GM23338 (cell line): ENCODE data around the gene GABPA. TPM values are rescaled to one million over a fixed set of nuclear protein-coding genes. Genes with fewer than 3 reads are reported as not detected.

Source experiments
- ATAC-seq: fragments of 200-7000 bp; cut with Tn5 transposase; 3 replicates; pipeline ENCODE4 v1.9.1; 2020
- DNase-seq: peaks from one replicate; pipeline ENCODE4 v3.0.0-alpha.2; 2015; ENCODE audit warnings: low spot score
- H2AFZ ChIP-seq: fragments of 200-600 bp; sonication (generic); 2 replicates; pipeline ENCODE4 v1.8.0; 2016; ENCODE audit warnings: antibody characterized with exemption, mild to moderate bottlenecking, moderate library complexity
- H3F3A ChIP-seq: fragments of 200-600 bp; sonication (generic); replicated peaks from 2 replicates; pipeline ENCODE4 v1.8.0; 2017; ENCODE audit warnings: antibody characterized with exemption, mixed run types, low read depth
- H3K27ac ChIP-seq: fragments of 200-600 bp; sonication (generic); 2 replicates; pipeline ENCODE4 v1.6.1; 2016; ENCODE audit warnings: low read depth
- H3K27me3 ChIP-seq: fragments of 200-600 bp; sonication (generic); 2 replicates; pipeline ENCODE4 v1.8.0; 2016; ENCODE audit warnings: mild to moderate bottlenecking, mixed run types, moderate library complexity; ENCODE audit not compliant: insufficient read depth
- H3K36me3 ChIP-seq: fragments of 200-600 bp; sonication (generic); 2 replicates; pipeline ENCODE4 v1.8.0; 2016; ENCODE audit warnings: mild to moderate bottlenecking; ENCODE audit not compliant: insufficient read depth
- H3K4me1 ChIP-seq: fragments of 200-600 bp; sonication (generic); 2 replicates; pipeline ENCODE4 v1.8.0; 2016; ENCODE audit warnings: mild to moderate bottlenecking, moderate library complexity; ENCODE audit not compliant: insufficient read depth
- H3K4me2 ChIP-seq: fragments of 200-600 bp; sonication (generic); 2 replicates; pipeline ENCODE4 v1.7.1; 2017; ENCODE audit warnings: mixed run types
- H3K4me3 ChIP-seq: fragments of 200-600 bp; sonication (generic); 2 replicates; pipeline ENCODE4 v1.6.1; 2016; ENCODE audit warnings: mixed run types
- H3K79me2 ChIP-seq: fragments of 200-600 bp; sonication (generic); replicated peaks from 2 replicates; pipeline ENCODE4 v1.8.0; 2017; ENCODE audit warnings: mild to moderate bottlenecking; ENCODE audit not compliant: insufficient read depth
- H3K9me2 ChIP-seq: fragments of 200-600 bp; sonication (generic); 2 replicates; pipeline ENCODE4 v1.8.0; 2017; ENCODE audit not compliant: insufficient read depth
- H4K20me1 ChIP-seq: fragments of 200-600 bp; sonication (generic); replicated peaks from 2 replicates; pipeline ENCODE4 v1.8.0; 2017; ENCODE audit warnings: mild to moderate bottlenecking; ENCODE audit not compliant: insufficient read depth
- H3K27ac Mint-ChIP-seq: 2 replicates; pipeline ENCODE4 v1.8.0; 2020; ENCODE audit warnings: inconsistent platforms, mild to moderate bottlenecking, moderate library complexity, mixed read lengths
- H3K27me3 Mint-ChIP-seq: 3 replicates; pipeline ENCODE4 v1.8.0; 2022; ENCODE audit warnings: low read depth, mild to moderate bottlenecking, moderate library complexity, mixed read lengths, inconsistent platforms; ENCODE audit not compliant: insufficient read depth, poor library complexity
- H3K36me3 Mint-ChIP-seq: 3 replicates; pipeline ENCODE4 v1.8.0; 2021; ENCODE audit warnings: low read depth, mild to moderate bottlenecking, inconsistent platforms, moderate library complexity, mixed read lengths
- H3K4me1 Mint-ChIP-seq: 3 replicates; pipeline ENCODE4 v1.8.0; 2020; ENCODE audit warnings: mild to moderate bottlenecking, inconsistent platforms, mixed read lengths
- H3K4me3 Mint-ChIP-seq: 3 replicates; pipeline ENCODE4 v1.8.0; 2021; ENCODE audit warnings: moderate library complexity, mild to moderate bottlenecking, inconsistent platforms, mixed read lengths
- H3K9me3 Mint-ChIP-seq: 3 replicates; pipeline ENCODE4 v1.8.0; 2020; ENCODE audit warnings: moderate library complexity, mild to moderate bottlenecking, inconsistent platforms, mixed read lengths
- CREB1 ChIP-seq: fragments of 250-450 bp; sonication (Bioruptor Pico); IDR thresholded peaks from 2 replicates; pipeline ENCODE4 v1.5.0; 2020; ENCODE audit warnings: low read depth, mild to moderate bottlenecking, moderate library complexity
- EZH2 ChIP-seq: fragments of 200-600 bp; sonication (generic); IDR thresholded peaks from one replicate; pipeline ENCODE4 v1.8.0; 2017; ENCODE audit warnings: antibody characterized with exemption, mild to moderate bottlenecking, low read depth; ENCODE audit not compliant: unreplicated experiment
- EZH2phosphoT487 ChIP-seq: fragments of 200-600 bp; sonication (generic); IDR thresholded peaks from one replicate; pipeline ENCODE4 v1.8.1; 2018; ENCODE audit warnings: antibody characterized with exemption; ENCODE audit not compliant: unreplicated experiment
- JUNB ChIP-seq: IDR thresholded peaks from one replicate; pipeline ENCODE4 v1.6.1; 2016; ENCODE audit warnings: antibody characterized with exemption; ENCODE audit not compliant: unreplicated experiment
- NANOG ChIP-seq: IDR thresholded peaks from 2 replicates; pipeline ENCODE4 v1.6.1; 2016; ENCODE audit warnings: antibody characterized with exemption, borderline replicate concordance
- POLR2AphosphoS5 ChIP-seq: IDR thresholded peaks from 2 replicates; pipeline ENCODE4 v1.6.1; 2016; ENCODE audit warnings: antibody characterized with exemption, low read depth
- STAT1 ChIP-seq: IDR thresholded peaks from one replicate; pipeline ENCODE4 v1.6.1; 2016; ENCODE audit warnings: antibody characterized with exemption; ENCODE audit not compliant: unreplicated experiment
- ZNF114 ChIP-seq: fragments of 250-450 bp; sonication (Bioruptor Pico); IDR thresholded peaks from 2 replicates; pipeline ENCODE4 v1.5.0; 2020; ENCODE audit warnings: mild to moderate bottlenecking, moderate library complexity
- ZNF331 ChIP-seq: fragments of 250-450 bp; sonication (Bioruptor Pico); IDR thresholded peaks from 2 replicates; pipeline ENCODE4 v1.5.0; 2020; ENCODE audit warnings: low read depth, mild to moderate bottlenecking, moderate library complexity
- polyA plus RNA-seq: library from polyadenylated mRNA; unstranded; fragments of >200 nt; fragmentation: Nextera tagmentation; extraction: Ambion mirVana; gene quantifications from 2 replicates; pipeline ENCODE4 v1.2.1, GENCODE V29; 2016
- total RNA-seq: library from RNA; depleted of rRNA; stranded (reverse); fragments of >200 nt; shearing (Covaris generic); gene quantifications from 2 replicates; pipeline ENCODE4 v1.2.3, GENCODE V29; 2014
- TF ChIP-seq, protein P1 (sequence below), 2 experiments: fragments of 200-600 bp in 1 of 2; sonication (generic) in 1 of 2; conservative IDR thresholded peaks; 2 replicates each; pipeline versions ENCODE4 v1.5.1 to v1.6.1; 2016 to 2017; ENCODE audit warnings: antibody characterized with exemption in 2 of 2, low read depth in 2 of 2, mild to moderate bottlenecking in 2 of 2, moderate library complexity in 1 of 2
- TF ChIP-seq, protein P2 (sequence below): IDR thresholded peaks from 2 replicates; pipeline ENCODE4 v1.6.1; 2016; ENCODE audit warnings: antibody characterized with exemption
- TF ChIP-seq, protein P3 (sequence below): IDR thresholded peaks from one replicate; pipeline ENCODE4 v1.6.1; 2018; ENCODE audit warnings: antibody characterized with exemption; ENCODE audit not compliant: unreplicated experiment

The GABPA gene
- total and polyA plus RNA-seq, 2 experiments from 2014 or later, result 8.5 to 28.6 TPM

DNA sequence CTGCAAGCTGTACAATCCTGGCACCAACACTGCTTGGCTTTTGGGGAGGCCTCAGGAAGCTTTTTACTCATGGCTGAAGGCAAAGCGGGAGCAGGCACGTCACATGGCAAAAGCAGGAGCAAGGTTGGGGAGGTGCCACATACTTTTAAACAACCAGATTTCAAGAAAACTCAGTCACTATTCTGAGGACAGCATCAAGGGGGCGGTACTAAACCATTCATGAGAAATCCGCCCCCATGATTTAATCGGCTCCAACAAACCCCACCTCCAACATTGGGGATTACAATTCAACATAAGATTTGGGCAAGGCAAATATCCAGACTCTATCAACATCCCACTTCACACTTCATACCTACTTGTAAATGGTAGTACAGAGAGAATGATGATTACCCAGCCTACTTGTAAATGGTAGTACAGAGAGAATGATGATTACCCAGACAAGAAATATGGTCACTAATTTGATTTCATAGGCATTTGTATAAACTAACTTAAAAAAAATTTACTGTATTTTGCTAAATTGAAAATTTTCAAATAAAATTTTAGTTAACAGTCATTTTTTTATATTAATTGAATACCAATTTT, 25.0 kb upstream of the GABPA start:
- Mint-ChIP-seq H3K27me3 (no peaks in the 10 kb centered on the region), H3K4me3 (no peak overlapping the region), H3K36me3 (no peaks in the 10 kb centered on the region), H3K9me3 (no peaks in the 10 kb centered on the region), H3K4me1 (peaks cover 2% of the 10 kb centered on the region; the same call in 1 of the 3 replicates), H3K27ac (peak overlapping the region; percentile 80)
- Histone ChIP-seq H3K9me2 (no peaks in the 10 kb centered on the region), H3K27ac (no peak overlapping the region), H3F3A (no peaks in the 10 kb centered on the region), H3K4me1 (no peaks in the 10 kb centered on the region), H3K27me3 (no peaks in the 10 kb centered on the region), H4K20me1 (no peaks in the 10 kb centered on the region), H3K4me3 (no peak overlapping the region), H3K79me2 (no peaks in the 10 kb centered on the region), H2AFZ (no peak overlapping the region), H3K36me3 (no peaks in the 10 kb centered on the region), H3K4me2 (no peak overlapping the region)
- TF ChIP-seq, protein P1, sequence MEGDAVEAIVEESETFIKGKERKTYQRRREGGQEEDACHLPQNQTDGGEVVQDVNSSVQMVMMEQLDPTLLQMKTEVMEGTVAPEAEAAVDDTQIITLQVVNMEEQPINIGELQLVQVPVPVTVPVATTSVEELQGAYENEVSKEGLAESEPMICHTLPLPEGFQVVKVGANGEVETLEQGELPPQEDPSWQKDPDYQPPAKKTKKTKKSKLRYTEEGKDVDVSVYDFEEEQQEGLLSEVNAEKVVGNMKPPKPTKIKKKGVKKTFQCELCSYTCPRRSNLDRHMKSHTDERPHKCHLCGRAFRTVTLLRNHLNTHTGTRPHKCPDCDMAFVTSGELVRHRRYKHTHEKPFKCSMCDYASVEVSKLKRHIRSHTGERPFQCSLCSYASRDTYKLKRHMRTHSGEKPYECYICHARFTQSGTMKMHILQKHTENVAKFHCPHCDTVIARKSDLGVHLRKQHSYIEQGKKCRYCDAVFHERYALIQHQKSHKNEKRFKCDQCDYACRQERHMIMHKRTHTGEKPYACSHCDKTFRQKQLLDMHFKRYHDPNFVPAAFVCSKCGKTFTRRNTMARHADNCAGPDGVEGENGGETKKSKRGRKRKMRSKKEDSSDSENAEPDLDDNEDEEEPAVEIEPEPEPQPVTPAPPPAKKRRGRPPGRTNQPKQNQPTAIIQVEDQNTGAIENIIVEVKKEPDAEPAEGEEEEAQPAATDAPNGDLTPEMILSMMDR (conservative IDR thresholded peaks at IDR 0.05; ENCODE audit: low read depth in 2 of 2), result peak; percentile 33 to 42; a peak in 3 of 4 replicates
- TF ChIP-seq ZNF331 (CRISPR knock-in tag), result no peak
- DNase-seq (peak; percentile 74), ATAC-seq (peak; percentile 65)

DNA sequence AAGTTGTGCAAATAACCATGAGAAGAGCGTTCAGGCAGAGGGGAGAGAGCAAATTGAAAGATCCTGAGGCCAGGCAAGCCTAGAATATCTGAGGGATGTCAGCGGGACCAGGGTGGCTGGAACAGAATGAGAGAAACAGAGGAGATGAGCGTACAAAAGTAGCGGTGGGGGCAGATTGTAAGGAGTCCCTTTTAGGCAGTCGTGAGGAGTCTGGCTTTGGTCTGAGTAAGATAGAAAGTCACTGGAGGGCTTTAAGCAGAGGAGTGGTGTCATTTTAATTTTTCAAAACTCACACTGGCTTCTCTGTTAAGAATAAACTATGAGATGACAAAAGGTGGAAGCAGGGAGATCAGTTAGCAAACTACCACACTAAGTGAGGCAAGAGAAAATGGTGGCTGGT, 24.2 kb upstream of the GABPA start:
- Mint-ChIP-seq H3K4me1 (peaks cover 2% of the 10 kb centered on the region; the same call in 1 of the 3 replicates), H3K27me3 (no peaks in the 10 kb centered on the region), H3K27ac (no peak overlapping the region), H3K9me3 (no peaks in the 10 kb centered on the region), H3K4me3 (no peak overlapping the region), H3K36me3 (no peaks in the 10 kb centered on the region)
- no peak overlapping the region for H3K4me2 ChIP-seq
- H3F3A ChIP-seq, result no peaks in the 10 kb centered on the region
- H3K27me3 ChIP-seq, result no peaks in the 10 kb centered on the region
- H3K4me1 ChIP-seq, result no peaks in the 10 kb centered on the region
- H3K27ac ChIP-seq, result no peak overlapping the region
- H3K79me2 ChIP-seq, result no peaks in the 10 kb centered on the region
- DNase-seq (no peak), ATAC-seq (no peak)
- H3K36me3 ChIP-seq, result no peaks in the 10 kb centered on the region
- H2AFZ ChIP-seq, result no peak overlapping the region
- H4K20me1 ChIP-seq, result no peaks in the 10 kb centered on the region
- H3K4me3 ChIP-seq, result no peak overlapping the region
- H3K9me2 ChIP-seq, result no peaks in the 10 kb centered on the region
- TF ChIP-seq, protein P1 (conservative IDR thresholded peaks at IDR 0.05; ENCODE audit: low read depth in 2 of 2), result no peak
- TF ChIP-seq NANOG (no peak), JUNB (no peak), POLR2AphosphoS5 (no peak), STAT1 (no peak), CREB1 (CRISPR knock-in tag) (no peak), EZH2 (no peak), ZNF331 (CRISPR knock-in tag) (no peak), ZNF114 (CRISPR knock-in tag) (no peak), EZH2phosphoT487 (no peak)
- TF ChIP-seq, protein P2, sequence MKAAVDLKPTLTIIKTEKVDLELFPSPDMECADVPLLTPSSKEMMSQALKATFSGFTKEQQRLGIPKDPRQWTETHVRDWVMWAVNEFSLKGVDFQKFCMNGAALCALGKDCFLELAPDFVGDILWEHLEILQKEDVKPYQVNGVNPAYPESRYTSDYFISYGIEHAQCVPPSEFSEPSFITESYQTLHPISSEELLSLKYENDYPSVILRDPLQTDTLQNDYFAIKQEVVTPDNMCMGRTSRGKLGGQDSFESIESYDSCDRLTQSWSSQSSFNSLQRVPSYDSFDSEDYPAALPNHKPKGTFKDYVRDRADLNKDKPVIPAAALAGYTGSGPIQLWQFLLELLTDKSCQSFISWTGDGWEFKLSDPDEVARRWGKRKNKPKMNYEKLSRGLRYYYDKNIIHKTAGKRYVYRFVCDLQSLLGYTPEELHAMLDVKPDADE, result no peak
- TF ChIP-seq, protein P3, sequence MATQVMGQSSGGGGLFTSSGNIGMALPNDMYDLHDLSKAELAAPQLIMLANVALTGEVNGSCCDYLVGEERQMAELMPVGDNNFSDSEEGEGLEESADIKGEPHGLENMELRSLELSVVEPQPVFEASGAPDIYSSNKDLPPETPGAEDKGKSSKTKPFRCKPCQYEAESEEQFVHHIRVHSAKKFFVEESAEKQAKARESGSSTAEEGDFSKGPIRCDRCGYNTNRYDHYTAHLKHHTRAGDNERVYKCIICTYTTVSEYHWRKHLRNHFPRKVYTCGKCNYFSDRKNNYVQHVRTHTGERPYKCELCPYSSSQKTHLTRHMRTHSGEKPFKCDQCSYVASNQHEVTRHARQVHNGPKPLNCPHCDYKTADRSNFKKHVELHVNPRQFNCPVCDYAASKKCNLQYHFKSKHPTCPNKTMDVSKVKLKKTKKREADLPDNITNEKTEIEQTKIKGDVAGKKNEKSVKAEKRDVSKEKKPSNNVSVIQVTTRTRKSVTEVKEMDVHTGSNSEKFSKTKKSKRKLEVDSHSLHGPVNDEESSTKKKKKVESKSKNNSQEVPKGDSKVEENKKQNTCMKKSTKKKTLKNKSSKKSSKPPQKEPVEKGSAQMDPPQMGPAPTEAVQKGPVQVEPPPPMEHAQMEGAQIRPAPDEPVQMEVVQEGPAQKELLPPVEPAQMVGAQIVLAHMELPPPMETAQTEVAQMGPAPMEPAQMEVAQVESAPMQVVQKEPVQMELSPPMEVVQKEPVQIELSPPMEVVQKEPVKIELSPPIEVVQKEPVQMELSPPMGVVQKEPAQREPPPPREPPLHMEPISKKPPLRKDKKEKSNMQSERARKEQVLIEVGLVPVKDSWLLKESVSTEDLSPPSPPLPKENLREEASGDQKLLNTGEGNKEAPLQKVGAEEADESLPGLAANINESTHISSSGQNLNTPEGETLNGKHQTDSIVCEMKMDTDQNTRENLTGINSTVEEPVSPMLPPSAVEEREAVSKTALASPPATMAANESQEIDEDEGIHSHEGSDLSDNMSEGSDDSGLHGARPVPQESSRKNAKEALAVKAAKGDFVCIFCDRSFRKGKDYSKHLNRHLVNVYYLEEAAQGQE, result no peak
